COLO668 (cell line): ENCODE results near the gene DHX35.
A peak's percentile ranks its signal among the peaks of the same experiment; 100 is the strongest.
"Not testable (repeated sequence)": the region's sequence is repeated elsewhere in the genome, so short reads cannot be mapped to it uniquely, and the experiment has no call there.

Source experiments
- DNase-seq: peaks from one replicate; lab custom pipeline; 2025; ENCODE audit not compliant: unreplicated experiment; lab: John Stamatoyannopoulos, UW

Gene DHX35

DNA sequence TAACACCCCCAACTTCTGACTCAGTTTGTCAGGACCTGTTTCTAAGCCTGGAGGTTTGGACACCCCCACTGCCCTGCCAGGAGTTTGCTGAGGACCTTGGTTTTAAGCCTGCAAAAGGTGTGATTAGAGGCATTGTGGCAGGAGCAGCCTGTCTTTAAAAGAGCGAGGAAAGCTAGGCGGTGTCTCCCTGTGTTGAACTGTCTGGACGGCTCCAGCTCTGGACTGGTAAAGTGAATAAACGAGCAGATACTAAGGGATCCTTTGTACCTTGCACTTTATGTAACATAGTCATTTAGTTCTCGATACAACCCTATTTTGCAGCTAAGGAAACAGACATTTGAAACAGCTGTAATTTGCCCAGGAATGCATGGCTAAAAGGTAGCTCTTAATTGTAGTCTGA lies 21.5 kb upstream of the DHX35 start:
- no peak for DNase-seq

GRCh38 chr20:38941726-38942389 lies 20.3 kb upstream of the DHX35 start:
- DNase-seq = peak; percentile 15

GRCh38 chr20:38945012-38945411 lies 17.1 kb upstream of the DHX35 start:
- no peak for DNase-seq

- no peak for DNase-seq
Measured at GRCh38 chr20:38946836-38947235, 15.3 kb upstream of the DHX35 start.

GRCh38 chr20:38947931-38948362 lies 14.2 kb upstream of the DHX35 start:
- DNase-seq = no peak

GRCh38 chr20:38950254-38950653 lies 11.9 kb upstream of the DHX35 start:
- no peak for DNase-seq

GRCh38 chr20:38951611-38952010 lies 10.5 kb upstream of the DHX35 start:
- DNase-seq = no peak

DNA sequence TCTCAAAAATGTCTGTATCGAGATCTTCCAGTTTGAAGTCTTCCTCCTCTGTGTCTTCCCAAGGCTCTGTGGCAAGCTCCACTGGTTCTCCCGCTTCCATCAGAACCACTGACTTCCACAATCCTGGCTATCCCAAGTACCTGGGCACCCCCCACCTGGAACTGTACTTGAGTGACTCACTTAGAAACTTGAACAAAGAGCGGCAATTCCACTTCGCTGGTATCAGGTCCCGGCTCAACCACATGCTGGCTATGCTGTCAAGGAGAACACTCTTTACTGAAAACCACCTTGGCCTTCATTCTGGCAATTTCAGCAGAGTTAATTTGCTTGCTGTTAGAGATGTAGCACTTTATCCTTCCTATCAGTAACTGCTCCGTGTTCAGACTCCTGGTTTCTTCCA lies 10.0 kb upstream of the DHX35 start:
- DNase-seq = no peak

- DNase-seq = no peak
Measured at GRCh38 chr20:38953630-38954340, 8.4 kb upstream of the DHX35 start.

GRCh38 chr20:38957235-38957876 lies 4.8 kb upstream of the DHX35 start:
- no peak for DNase-seq

GRCh38 chr20:38957915-38958485 lies 4.1 kb upstream of the DHX35 start:
- no peak for DNase-seq

DNA sequence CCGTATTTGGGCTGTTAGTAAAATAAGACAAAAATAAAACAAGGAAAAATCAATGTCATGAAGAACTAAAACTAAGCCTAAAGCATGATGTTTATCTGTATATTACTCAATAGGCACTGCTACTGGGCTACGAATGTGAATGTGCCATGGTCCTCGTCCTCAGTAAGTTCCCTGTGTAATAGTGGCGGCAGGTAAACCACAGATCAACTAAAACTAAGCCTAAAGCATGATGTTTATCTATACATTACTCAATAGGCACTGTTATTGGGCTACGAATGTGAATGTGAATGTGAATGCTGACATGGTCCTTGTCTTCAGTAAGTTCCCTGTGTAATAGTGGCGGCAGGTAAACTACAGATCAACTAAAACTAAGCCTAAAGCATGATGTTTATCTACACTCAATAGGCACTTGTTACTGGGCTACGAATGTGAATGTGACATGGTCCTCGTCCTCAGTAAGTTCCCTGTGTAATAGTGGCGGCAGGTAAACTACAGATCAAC lies 1.9 kb upstream of the DHX35 start:
- DNase-seq = not testable (repeated sequence)

DNA sequence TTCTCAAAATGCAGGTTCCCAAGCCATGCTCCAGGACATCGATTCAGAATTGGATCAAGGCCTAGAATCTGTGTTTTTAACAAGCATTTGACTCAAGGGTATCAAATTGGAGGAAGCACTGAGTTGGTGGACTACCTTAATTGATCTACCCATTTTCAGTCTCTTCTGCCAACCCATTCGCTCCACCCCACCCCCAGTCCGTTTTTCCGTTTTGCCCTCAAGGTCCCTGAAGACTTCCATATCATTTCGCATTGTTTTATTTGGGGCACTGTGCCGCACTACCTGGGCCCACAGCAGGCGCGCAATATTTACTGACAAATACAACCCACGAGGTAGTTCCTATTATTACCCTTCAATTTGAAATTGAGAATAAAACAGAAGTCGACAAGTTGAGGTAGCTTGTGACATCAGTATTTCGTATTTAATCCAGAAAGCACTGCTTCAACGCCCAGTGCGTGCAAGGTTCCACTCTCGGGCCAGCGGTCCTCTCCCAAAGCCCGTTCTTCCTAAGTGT lies 557 bp upstream of the DHX35 start:
- peak; percentile 41 for DNase-seq

- DNase-seq = no peak
Measured at GRCh38 chr20:38962928-38963401, 821 bp downstream of the DHX35 start.

DNA sequence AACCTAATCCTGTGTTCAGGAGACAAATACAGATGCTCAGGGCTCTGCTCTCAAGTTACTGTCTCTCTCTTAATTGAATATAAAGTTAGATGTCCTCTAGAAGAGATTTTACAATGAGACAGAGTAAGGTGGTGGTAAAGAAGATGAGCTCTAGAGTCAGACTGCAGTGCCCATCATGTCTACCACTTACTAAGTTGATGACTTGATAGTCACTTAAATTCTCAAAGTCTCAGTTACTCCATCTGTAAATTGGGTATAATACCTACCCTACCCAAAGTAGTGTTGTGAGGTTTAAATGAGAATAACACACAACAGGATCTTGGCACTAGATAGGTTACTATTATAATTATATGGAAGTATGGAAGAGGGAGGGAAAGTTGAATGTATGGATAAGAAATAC lies 1.6 kb downstream of the DHX35 start:
- no peak for DNase-seq

DNA sequence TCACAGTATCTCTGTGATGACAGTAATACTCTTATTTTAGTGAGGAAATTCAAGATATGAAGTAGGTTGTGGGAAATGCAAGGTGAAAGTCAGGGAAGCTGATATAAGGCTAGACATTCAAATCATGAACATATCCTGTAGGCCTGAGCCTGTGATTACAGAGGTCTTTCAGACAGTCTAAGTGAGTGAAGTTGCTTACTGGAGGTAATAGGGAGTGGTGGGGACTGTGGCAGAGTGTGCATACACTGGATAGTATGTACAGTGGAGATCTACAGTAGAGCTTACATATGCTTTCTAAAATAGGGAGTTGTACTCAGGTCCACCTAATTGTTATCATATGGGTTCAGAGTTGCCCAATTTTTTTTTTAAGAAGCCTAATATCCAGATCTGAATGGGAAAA lies 3.1 kb downstream of the DHX35 start:
- DNase-seq = no peak

DNA sequence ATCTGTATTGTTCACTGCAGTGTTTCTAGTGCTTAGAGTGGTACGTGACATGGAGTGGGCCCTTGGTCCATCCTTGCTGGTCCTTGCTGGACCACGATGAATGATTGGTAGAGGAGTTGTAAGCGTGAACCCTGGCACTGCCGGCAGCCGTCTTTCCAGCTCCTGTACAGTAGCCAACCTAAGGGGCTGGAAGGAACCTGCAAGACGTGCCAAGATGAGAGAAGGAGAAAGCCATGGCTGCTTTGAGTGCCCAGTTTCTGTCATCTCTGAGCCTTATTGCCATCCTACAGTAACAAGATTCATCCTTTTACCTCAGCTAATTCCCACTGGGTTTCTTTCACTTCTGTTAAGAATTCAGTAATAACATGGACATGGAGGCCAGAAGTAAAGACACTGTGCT lies 5.9 kb downstream of the DHX35 start:
- DNase-seq = no peak

DNA sequence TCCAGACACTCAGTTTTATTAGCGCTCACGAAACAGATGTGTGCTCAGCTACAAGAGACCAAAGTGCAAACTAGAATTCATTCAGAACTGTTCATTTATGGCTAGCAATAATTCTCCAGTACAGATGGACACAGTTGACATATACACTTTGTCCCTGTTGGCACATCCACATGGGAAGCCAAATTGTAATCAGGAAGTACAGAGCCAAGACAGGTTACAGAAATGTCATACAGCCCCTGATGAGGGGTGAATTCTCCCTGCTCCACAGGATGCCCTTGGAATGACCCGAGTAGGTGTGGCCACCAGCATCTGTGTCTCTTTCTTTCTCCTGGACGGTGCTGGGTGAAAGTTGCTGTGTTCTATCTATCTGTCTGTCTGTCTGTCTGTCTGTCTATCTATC lies 7.6 kb downstream of the DHX35 start:
- DNase-seq = no peak

GRCh38 chr20:38970302-38970701 lies 8.2 kb downstream of the DHX35 start:
- DNase-seq = no peak

- DNase-seq = no peak
Measured at GRCh38 chr20:38973107-38973506, 11.0 kb downstream of the DHX35 start.

DNA sequence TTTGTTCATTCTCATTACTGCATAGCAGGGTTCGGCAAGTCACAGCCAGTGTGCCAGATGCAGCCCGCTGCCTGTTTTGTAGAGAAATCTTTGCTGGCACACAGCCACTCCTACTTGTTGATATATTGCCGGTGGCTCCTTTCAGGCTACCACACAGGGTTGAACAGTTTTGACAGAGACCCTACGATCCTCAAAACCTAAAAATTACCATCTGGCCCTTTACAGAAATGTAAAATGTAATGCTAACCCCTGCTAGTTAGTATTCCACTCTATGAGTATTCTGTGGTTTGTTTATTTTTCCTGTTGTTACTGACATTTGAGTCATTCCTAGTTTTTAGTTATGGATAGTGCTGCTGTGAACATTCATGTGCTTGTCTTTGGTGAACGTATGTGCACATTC lies 11.5 kb downstream of the DHX35 start:
- no peak for DNase-seq
